ENCODE results near the gene ATP11B. TPM values are rescaled to one million over a fixed set of nuclear protein-coding genes. Genes with fewer than 3 reads are reported as not detected.

ATP11B gene
- total RNA-seq, 2 donors from 2014 or later = 158 to 160 TPM

- Mint-ChIP-seq H3K9me3 (no peaks in the 10 kb centered on the region), H3K27ac (no peak overlapping the region), H3K4me1 (ENCODE audit: low read depth in 2 of 2) (peaks cover 11 to 14% of the 10 kb centered on the region in 2 donors), H3K27me3 (no peaks in the 10 kb centered on the region), H3K36me3 (peaks cover 8% of the 10 kb centered on the region), H3K4me3 (no peak overlapping the region)
- no peak for ATAC-seq
- DNase-seq (ENCODE audit: low spot score) = no peak
Measured at GRCh38 chr3:182940266-182940808, 147.0 kb downstream of the ATP11B start.

GRCh38 chr3:182941719-182942118 lies 148.4 kb downstream of the ATP11B start:
- H3K27me3 Mint-ChIP-seq = no peaks in the 10 kb centered on the region
- DNase-seq (ENCODE audit: low spot score) (no peak), ATAC-seq (no peak)
- H3K4me1 Mint-ChIP-seq (ENCODE audit: low read depth in 2 of 2) = peaks cover 7 to 14% of the 10 kb centered on the region in 2 donors
- H3K27ac Mint-ChIP-seq = no peak overlapping the region
- H3K36me3 Mint-ChIP-seq = peaks cover 19% of the 10 kb centered on the region
- H3K4me3 Mint-ChIP-seq = no peak overlapping the region
- no peaks in the 10 kb centered on the region for H3K9me3 Mint-ChIP-seq

GRCh38 chr3:182947888-182948287 lies 154.6 kb downstream of the ATP11B start:
- Mint-ChIP-seq H3K27ac (no peak overlapping the region), H3K27me3 (no peaks in the 10 kb centered on the region), H3K4me3 (no peak overlapping the region), H3K4me1 (ENCODE audit: low read depth in 2 of 2) (peaks cover 5 to 6% of the 10 kb centered on the region in 2 donors), H3K9me3 (no peaks in the 10 kb centered on the region), H3K36me3 (peaks cover 37% of the 10 kb centered on the region)
- ATAC-seq (no peak), DNase-seq (ENCODE audit: low spot score) (no peak)

- no peaks in the 10 kb centered on the region for H3K27me3 Mint-ChIP-seq
- H3K4me3 Mint-ChIP-seq = no peak overlapping the region
- H3K4me1 Mint-ChIP-seq (ENCODE audit: low read depth in 2 of 2) = peaks cover 5 to 6% of the 10 kb centered on the region in 2 donors
- no peak for DNase-seq (ENCODE audit: low spot score)
- no peaks in the 10 kb centered on the region for H3K9me3 Mint-ChIP-seq
- peaks cover 38% of the 10 kb centered on the region for H3K36me3 Mint-ChIP-seq
- ATAC-seq = no peak
- H3K27ac Mint-ChIP-seq = no peak overlapping the region
Measured at GRCh38 chr3:182948305-182948704, 155.0 kb downstream of the ATP11B start.

- Mint-ChIP-seq H3K27me3 (no peaks in the 10 kb centered on the region), H3K36me3 (peaks cover 37% of the 10 kb centered on the region), H3K4me1 (ENCODE audit: low read depth in 2 of 2) (peaks cover 5 to 6% of the 10 kb centered on the region in 2 donors), H3K4me3 (no peak overlapping the region), H3K9me3 (no peaks in the 10 kb centered on the region), H3K27ac (no peak overlapping the region)
- no peak for ATAC-seq
- no peak for DNase-seq (ENCODE audit: low spot score)
Measured at GRCh38 chr3:182949688-182950087, 156.4 kb downstream of the ATP11B start.

GRCh38 chr3:182954553-182955235 lies 161.4 kb downstream of the ATP11B start:
- no peaks in the 10 kb centered on the region for H3K27me3 Mint-ChIP-seq
- no peaks in the 10 kb centered on the region for H3K9me3 Mint-ChIP-seq
- H3K27ac Mint-ChIP-seq = no peak overlapping the region
- H3K4me3 Mint-ChIP-seq = no peak overlapping the region
- no peak for ATAC-seq
- DNase-seq (ENCODE audit: low spot score) = no peak
- H3K4me1 Mint-ChIP-seq (ENCODE audit: low read depth in 2 of 2) = peaks cover 5 to 11% of the 10 kb centered on the region in 2 donors
- peaks cover 25% of the 10 kb centered on the region for H3K36me3 Mint-ChIP-seq

GRCh38 chr3:182957226-182957625 lies 163.9 kb downstream of the ATP11B start:
- no peaks in the 10 kb centered on the region for H3K9me3 Mint-ChIP-seq
- peak overlapping the region in 1 of 2 donors; percentile 6 for H3K27ac Mint-ChIP-seq
- peaks cover 22% of the 10 kb centered on the region for H3K36me3 Mint-ChIP-seq
- no peak overlapping the region for H3K4me3 Mint-ChIP-seq
- no peaks in the 10 kb centered on the region for H3K27me3 Mint-ChIP-seq
- ATAC-seq (no peak), DNase-seq (ENCODE audit: low spot score) (no peak)
- peaks cover 6 to 8% of the 10 kb centered on the region in 2 donors for H3K4me1 Mint-ChIP-seq (ENCODE audit: low read depth in 2 of 2)

- no peaks in the 10 kb centered on the region for H3K27me3 Mint-ChIP-seq
- ATAC-seq (no peak), DNase-seq (ENCODE audit: low spot score) (no peak)
- peaks cover 18% of the 10 kb centered on the region for H3K36me3 Mint-ChIP-seq
- H3K27ac Mint-ChIP-seq = peak overlapping the region in 1 of 2 donors; percentile 6
- H3K4me3 Mint-ChIP-seq = no peak overlapping the region
- no peaks in the 10 kb centered on the region for H3K9me3 Mint-ChIP-seq
- H3K4me1 Mint-ChIP-seq (ENCODE audit: low read depth in 2 of 2) = peaks cover 8 to 10% of the 10 kb centered on the region in 2 donors
Measured at GRCh38 chr3:182957676-182958266, 164.5 kb downstream of the ATP11B start.

GRCh38 chr3:182959474-182960350 lies 166.4 kb downstream of the ATP11B start:
- H3K27me3 Mint-ChIP-seq = no peaks in the 10 kb centered on the region
- no peak overlapping the region for H3K27ac Mint-ChIP-seq
- H3K36me3 Mint-ChIP-seq = peaks cover 19% of the 10 kb centered on the region
- no peak for DNase-seq (ENCODE audit: low spot score)
- H3K4me3 Mint-ChIP-seq = no peak overlapping the region
- ATAC-seq = no peak
- peaks cover 10 to 12% of the 10 kb centered on the region in 2 donors for H3K4me1 Mint-ChIP-seq (ENCODE audit: low read depth in 2 of 2)
- H3K9me3 Mint-ChIP-seq = no peaks in the 10 kb centered on the region

GRCh38 chr3:182962166-182962565 lies 168.9 kb downstream of the ATP11B start:
- Mint-ChIP-seq H3K4me3 (no peak overlapping the region), H3K36me3 (peaks cover 9% of the 10 kb centered on the region), H3K27ac (peak overlapping the region; percentile 15 to 42), H3K4me1 (ENCODE audit: low read depth in 2 of 2) (peaks cover 22 to 27% of the 10 kb centered on the region in 2 donors), H3K9me3 (no peaks in the 10 kb centered on the region), H3K27me3 (no peaks in the 10 kb centered on the region)
- ATAC-seq (no peak), DNase-seq (ENCODE audit: low spot score) (no peak)

- Mint-ChIP-seq H3K36me3 (peaks cover 9% of the 10 kb centered on the region), H3K27me3 (no peaks in the 10 kb centered on the region), H3K4me3 (no peak overlapping the region), H3K9me3 (no peaks in the 10 kb centered on the region), H3K4me1 (ENCODE audit: low read depth in 2 of 2) (peaks cover 33 to 43% of the 10 kb centered on the region in 2 donors), H3K27ac (no peak overlapping the region)
- ATAC-seq (no peak), DNase-seq (ENCODE audit: low spot score) (no peak)
Measured at GRCh38 chr3:182964179-182964578, 170.9 kb downstream of the ATP11B start.

- H3K36me3 Mint-ChIP-seq = peaks cover 4% of the 10 kb centered on the region
Measured at GRCh38 chr3:182965861-182966366, 172.6 kb downstream of the ATP11B start.

More at GRCh38 chr3:182965861-182966366, 172.6 kb downstream of the ATP11B start:
- Mint-ChIP-seq H3K4me1 (ENCODE audit: low read depth in 2 of 2) (peaks cover 39 to 43% of the 10 kb centered on the region in 2 donors), H3K27ac (peak overlapping the region; percentile 20 to 81), H3K4me3 (peak overlapping the region; percentile 3), H3K9me3 (no peaks in the 10 kb centered on the region), H3K27me3 (no peaks in the 10 kb centered on the region)
- no peak for DNase-seq (ENCODE audit: low spot score)
- no peak for ATAC-seq
